HG03139 (cell line): ENCODE data around the gene OR5AN1.
"Not testable (repeated sequence)": the region's sequence is repeated elsewhere in the genome, so short reads cannot be mapped to it uniquely, and the experiment has no call there.

Experiments
- ATAC-seq: cut with Tn5 transposase; IDR thresholded peaks from one replicate; pipeline ENCODE4 v1.9.1; 2021; ENCODE audit not compliant: unreplicated experiment

Gene OR5AN1, protein sequence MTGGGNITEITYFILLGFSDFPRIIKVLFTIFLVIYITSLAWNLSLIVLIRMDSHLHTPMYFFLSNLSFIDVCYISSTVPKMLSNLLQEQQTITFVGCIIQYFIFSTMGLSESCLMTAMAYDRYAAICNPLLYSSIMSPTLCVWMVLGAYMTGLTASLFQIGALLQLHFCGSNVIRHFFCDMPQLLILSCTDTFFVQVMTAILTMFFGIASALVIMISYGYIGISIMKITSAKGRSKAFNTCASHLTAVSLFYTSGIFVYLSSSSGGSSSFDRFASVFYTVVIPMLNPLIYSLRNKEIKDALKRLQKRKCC

DNA sequence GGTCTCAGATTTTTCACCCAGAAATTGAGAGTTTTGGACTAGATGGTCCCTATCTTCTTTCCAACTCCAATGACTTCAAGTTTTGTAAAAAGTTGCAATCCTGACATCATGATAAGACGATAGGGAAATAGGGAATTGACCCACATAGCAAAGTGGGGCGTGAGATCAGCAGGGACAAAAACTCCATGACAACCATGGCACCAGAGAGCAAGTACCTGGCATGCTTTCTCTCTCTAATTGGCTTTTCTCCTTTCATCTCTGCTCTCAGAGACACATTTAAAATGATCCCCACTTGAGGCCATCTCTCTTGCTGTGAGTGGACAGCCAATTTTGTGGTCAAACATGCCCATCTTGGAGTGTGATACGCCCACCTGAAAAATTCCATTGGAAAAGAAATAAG lies at the start of gene OR5AN1:
TSS of gene OR5AN1 (plus strand) at position 301 of the 400 bp plus-strand sequence. CDS start 5,564 bp downstream, outside the sequence.
- no peak for ATAC-seq

DNA sequence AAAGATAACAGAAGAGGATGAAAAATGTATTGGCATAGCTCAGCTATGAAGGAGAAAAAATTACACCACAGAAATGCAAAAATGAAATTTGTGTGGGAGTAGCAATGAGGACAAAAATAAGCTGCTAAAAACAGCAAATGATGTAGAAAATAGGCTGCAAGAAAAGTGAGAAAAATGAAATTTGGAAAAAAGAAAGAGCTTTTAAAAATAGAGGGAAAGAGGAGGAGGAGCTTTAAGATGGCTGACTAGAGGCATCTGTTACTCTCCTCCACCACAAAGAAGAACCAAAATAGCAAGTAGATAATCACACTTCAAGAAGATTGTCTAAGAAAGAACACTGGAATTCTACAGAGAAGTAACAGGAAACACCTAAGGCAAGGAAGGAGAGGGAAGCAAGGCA lies 23.7 kb upstream of the OR5AN1 start:
- ATAC-seq, result no peak

- no peak for ATAC-seq
Observed at GRCh38 chr11:59336176-59336575, 22.5 kb upstream of the OR5AN1 start.

DNA sequence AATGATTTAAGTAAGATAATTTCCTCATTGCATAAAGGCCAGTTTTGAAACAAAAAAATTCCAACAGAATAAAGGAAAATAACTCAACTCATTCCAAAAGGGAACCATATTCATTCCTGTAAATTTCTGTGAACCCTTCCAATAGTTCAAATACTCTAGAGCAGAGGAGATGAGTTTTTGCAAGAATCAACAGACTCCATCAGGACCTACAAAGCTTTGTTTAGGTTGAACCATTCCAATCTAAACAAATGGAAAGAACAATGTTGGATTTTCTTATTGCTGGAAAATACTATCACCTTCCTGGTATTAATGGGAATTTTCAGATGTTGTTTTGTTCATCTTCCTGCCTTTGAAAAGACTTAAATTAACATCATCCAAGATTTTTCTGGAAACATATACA lies 21.8 kb upstream of the OR5AN1 start:
- no peak for ATAC-seq

DNA sequence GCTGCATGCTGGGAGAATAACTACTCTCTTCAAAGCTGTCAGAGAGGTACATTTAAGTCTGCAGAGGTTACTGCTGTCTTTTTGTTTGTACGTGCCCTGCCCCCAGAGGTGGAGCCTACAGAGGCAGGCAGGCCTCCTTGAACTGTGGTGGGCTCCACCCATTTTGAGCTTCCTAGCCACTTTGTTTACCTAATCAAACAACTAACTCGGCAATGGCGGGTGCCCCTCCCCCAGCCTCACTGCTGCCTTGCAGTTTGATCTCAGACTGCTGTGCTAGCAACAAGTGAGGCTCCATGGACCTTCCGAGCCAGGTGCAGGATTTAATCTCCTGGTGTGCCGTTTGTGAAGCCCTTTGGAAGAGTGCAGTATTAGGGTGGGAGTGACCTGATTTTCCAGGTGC lies 9.0 kb upstream of the OR5AN1 start:
- not testable (repeated sequence) for ATAC-seq

DNA sequence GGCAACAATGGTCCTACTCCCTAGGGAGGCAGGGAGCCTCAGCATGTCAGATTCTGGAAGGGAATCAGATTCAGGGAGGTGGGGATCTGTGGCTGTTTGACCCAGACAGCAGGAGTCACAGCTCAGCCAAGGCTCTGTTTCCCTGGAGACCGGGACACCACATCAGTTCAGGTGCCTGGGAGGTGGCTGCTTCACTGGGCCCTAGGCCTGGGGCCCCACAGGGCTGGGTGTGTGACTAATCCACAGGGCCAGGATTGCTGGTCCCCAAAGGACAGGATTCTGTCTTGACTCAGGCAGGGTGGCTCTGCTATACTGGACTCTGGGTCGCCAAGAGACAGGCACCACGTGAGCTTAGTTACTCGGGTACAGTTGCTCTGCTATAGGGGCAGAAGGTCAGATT lies 3.5 kb upstream of the OR5AN1 start:
- ATAC-seq, result no peak

- no peak for ATAC-seq
Observed at GRCh38 chr11:59356561-59356960, 2.1 kb upstream of the OR5AN1 start.

- ATAC-seq, result no peak
Observed at GRCh38 chr11:59358020-59358419, 675 bp upstream of the OR5AN1 start.

DNA sequence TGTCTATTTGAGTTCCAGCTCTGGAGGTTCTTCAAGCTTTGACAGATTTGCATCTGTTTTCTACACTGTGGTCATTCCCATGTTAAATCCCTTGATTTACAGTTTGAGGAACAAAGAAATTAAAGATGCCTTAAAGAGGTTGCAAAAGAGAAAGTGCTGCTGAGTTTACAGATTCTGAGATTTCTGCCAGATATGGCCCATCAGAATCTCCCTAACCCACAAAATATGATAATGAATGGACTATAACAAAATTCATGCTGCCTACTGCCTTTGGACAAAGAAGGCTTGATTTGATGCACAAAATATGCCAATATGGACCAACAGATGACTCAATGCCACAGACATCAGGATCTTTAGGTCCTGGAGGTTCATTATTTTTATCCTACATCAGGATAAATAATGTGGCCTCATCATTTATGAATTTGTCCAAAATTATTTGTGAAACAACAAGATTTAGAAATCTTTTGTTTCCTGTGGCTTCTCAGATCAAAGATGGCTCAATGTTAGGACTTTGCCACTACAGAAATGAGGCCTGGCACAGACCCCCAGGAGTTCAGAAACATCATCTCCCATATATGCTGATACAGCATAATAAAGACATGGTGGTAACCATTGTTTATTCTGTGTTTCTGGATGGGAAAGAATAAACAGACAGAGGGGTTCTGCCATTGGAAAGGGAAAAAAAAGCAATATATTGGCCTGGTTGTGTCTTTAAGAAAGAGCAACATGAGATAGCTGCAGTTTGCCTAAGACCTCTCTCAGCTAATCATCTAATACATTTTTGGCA lies 6.7 kb downstream of the OR5AN1 start:
- no peak for ATAC-seq

- no peak for ATAC-seq
Observed at GRCh38 chr11:59368238-59369022, 9.7 kb downstream of the OR5AN1 start.

DNA sequence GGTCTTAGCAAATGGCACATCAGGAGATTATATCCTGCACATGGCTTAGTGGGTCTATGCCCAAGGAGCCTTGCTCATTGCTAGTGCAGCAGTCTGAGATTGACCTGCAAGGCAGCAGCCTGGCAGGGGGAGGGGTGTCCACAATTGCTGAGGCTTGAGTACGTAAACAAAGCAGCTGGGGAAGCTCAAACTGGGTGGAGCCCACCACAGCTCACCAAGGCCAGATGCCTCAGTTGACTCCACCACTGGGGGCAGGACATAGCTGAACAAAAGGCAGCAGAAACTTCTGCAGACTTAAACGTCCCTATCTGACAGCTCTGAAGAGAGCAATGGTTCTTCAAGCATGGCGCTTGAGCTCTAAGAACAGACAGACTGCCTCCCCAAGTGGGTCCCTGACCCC lies 13.6 kb downstream of the OR5AN1 start:
- not testable (repeated sequence) for ATAC-seq

GRCh38 chr11:59380263-59381059 lies 21.8 kb downstream of the OR5AN1 start:
- ATAC-seq, result peak; percentile 98

DNA sequence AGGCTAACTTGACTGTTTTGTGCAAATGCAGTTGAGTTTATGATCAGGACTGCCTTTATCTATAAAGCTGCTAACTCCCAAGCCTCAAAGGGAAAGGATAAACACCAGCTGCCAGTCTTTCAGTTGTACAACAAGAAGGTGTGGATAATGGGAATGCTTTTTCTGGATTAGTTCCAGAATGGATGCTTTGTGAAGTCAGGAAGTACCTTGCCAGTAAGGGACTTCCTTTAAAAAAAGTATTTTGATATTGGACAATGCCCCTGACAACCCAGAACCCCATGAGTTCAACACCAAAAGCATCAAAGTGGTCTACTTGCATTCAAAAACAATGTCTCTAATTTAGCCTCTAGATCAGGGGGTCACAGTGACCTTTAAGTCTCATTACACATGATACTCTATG lies 35.5 kb downstream of the OR5AN1 start:
- ATAC-seq, result no peak

DNA sequence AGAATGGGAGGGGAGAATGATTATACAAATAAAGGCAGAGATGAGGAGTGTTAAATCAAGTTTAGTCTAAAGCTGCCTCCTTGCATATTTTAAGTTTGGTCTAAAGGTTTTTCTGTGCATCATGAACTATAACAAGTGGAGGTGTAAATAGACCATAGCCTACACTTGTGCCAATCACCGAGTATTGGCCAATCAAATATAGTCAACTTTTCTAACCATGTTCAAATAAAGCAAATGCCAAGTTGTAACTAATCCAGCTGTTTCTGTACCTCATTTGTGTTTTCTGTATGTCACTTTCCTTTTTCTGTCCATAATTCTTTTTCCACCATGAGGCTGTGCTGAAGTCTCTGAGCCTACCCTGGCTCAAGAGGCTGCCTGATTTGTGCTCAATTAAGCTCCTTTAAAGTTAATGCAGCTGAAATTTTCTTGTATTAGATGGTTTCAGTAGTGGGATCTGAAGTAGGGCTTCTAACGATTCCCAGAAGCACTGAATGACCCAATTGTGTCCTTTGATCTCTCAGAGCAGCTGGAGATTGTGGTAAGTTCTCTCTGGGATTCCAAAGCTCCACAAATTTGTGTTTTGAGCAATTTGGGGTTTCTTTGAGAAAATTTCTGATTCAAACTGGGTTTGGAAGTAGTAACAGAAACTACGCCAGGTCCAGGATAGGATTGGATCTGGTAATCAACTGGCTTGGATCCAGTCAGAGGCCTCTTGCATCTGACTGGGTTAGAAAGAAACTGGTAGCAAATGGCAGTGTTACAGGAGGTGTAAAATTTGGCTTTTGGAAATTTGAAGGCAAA lies 42.0 kb downstream of the OR5AN1 start:
- ATAC-seq, result no peak

- ATAC-seq, result no peak
Observed at GRCh38 chr11:59401262-59401552, 42.5 kb downstream of the OR5AN1 start.

DNA sequence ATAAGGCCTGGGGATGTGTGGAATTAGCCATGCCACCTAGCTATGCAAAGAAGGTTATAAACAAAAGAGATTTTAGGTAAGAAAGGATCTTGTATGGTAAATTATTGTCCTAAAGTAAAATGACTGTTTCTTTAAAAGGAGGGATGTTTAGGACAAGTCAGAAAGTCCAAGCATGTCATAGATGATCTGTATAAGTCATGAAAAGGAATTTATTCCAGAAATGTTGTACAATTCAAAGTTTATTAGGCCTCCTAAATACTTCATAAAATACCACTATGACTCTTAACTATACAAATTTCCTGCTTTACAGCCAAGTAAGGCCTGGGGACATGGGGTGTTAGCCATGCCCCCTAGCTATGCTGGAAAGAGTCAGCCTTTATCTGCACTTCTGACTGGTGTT lies 44.9 kb downstream of the OR5AN1 start:
- ATAC-seq, result no peak

- ATAC-seq, result no peak
Observed at GRCh38 chr11:59413646-59414045, 55.0 kb downstream of the OR5AN1 start.

DNA sequence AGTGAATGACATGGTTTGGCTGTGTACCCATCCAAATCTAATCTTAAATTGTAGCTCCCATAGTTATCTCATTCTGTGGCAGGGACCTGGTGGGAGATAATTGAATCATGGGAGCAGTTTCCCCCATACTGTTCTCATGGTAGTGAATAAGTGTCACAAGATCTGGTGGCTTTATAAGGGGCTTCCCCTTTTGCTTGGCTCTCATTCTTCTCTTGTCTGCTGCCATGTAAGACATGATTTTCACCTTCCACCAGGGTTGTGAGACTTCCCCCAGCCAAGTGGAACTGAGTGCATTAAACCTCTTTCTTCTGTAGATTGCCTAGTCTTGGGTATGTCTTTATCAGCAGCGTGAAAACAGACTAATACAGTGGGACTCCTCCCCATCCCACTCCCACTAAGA lies 56.4 kb downstream of the OR5AN1 start:
- no peak for ATAC-seq

DNA sequence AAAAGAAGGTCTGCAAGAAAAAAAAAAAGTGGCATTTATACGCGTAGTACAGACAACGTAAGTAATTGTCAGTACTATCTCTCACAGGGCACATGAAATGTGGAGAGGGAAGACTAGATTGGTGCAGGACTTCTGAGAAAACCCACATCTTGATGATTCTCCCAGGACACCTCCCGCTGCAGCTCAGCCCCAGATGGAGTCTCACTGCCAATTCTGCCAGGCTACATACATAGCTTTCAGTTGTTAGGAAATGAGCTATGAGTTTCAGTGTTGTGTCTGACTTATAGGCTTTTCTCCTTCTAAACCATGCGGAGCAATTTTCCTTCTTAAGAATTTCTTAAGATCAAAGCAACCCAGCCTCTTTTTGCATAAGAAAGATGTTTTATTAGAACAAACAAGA lies 57.9 kb downstream of the OR5AN1 start:
- ATAC-seq, result no peak

DNA sequence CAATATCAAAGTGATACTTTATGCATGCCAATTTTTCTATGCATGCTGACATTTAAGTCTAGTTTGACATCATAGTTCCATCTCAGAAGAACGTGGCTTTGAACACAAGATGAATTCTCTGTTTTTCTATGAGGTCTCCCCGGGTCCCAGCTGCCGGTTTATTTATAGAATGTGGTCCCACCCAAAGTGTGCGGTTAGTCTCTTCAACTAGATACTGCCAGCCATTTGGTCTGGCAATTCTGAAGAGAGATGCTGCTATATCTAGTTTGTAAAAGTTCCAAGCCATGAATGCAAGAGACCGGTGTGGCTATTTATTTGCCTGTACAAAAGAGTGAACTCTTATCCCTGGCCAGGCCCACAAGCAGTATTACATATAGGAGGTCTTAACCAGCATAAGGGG lies 58.3 kb downstream of the OR5AN1 start:
- ATAC-seq, result no peak
